Measurements from ENCODE around the gene SKAP1.

Gene SKAP1

GRCh38 chr17:48184721-48185120 lies 245.3 kb downstream of the SKAP1 start:
- in situ Hi-C loops (cut with HindIII; ENCODE audit: low sequenced_read_pairs): no loop called here

- in situ Hi-C loops (cut with HindIII; ENCODE audit: low sequenced_read_pairs): no loop called here
Observed at GRCh38 chr17:48181653-48182052, 248.4 kb downstream of the SKAP1 start.

GRCh38 chr17:48180842-48181629 lies 249.0 kb downstream of the SKAP1 start:
- in situ Hi-C loops (cut with HindIII; ENCODE audit: low sequenced_read_pairs): no loop called here

- in situ Hi-C loops (cut with HindIII; ENCODE audit: low sequenced_read_pairs): no loop called here
Observed at GRCh38 chr17:48179071-48179945, 250.7 kb downstream of the SKAP1 start.

GRCh38 chr17:48178317-48178716 lies 251.7 kb downstream of the SKAP1 start:
- in situ Hi-C loops (cut with HindIII; ENCODE audit: low sequenced_read_pairs): no loop called here

GRCh38 chr17:48177816-48178215 lies 252.2 kb downstream of the SKAP1 start:
- in situ Hi-C loops (cut with HindIII; ENCODE audit: low sequenced_read_pairs): no loop called here

GRCh38 chr17:48176471-48176855 lies 253.6 kb downstream of the SKAP1 start:
- in situ Hi-C loops (cut with HindIII; ENCODE audit: low sequenced_read_pairs): no loop called here

- in situ Hi-C loops (cut with HindIII; ENCODE audit: low sequenced_read_pairs): no loop called here
Observed at GRCh38 chr17:48175692-48176470, 254.1 kb downstream of the SKAP1 start.

GRCh38 chr17:48174833-48175523 lies 255.0 kb downstream of the SKAP1 start:
- in situ Hi-C loops (cut with HindIII; ENCODE audit: low sequenced_read_pairs): no loop called here

- in situ Hi-C loops (cut with HindIII; ENCODE audit: low sequenced_read_pairs): no loop called here
Observed at GRCh38 chr17:48173191-48173984, 256.6 kb downstream of the SKAP1 start.

- in situ Hi-C loops (cut with HindIII; ENCODE audit: low sequenced_read_pairs): no loop called here
Observed at GRCh38 chr17:48169926-48170325, 260.1 kb downstream of the SKAP1 start.

GRCh38 chr17:48163809-48164208 lies 266.2 kb downstream of the SKAP1 start:
- in situ Hi-C loops (cut with HindIII; ENCODE audit: low sequenced_read_pairs): no loop called here

- in situ Hi-C loops (cut with HindIII; ENCODE audit: low sequenced_read_pairs): no loop called here
Observed at GRCh38 chr17:48162946-48163506, 267.0 kb downstream of the SKAP1 start.

- in situ Hi-C loops (cut with HindIII; ENCODE audit: low sequenced_read_pairs): no loop called here
Observed at GRCh38 chr17:48162306-48162934, 267.6 kb downstream of the SKAP1 start.

GRCh38 chr17:48161127-48161905 lies 268.7 kb downstream of the SKAP1 start:
- in situ Hi-C loops (cut with HindIII; ENCODE audit: low sequenced_read_pairs): no loop called here

GRCh38 chr17:48160177-48161081 lies 269.6 kb downstream of the SKAP1 start:
- in situ Hi-C loops (cut with HindIII; ENCODE audit: low sequenced_read_pairs): no loop called here

- in situ Hi-C loops (cut with HindIII; ENCODE audit: low sequenced_read_pairs): no loop called here
Observed at GRCh38 chr17:48159232-48159631, 270.8 kb downstream of the SKAP1 start.
